Measurements from ENCODE around the gene RIBC2.

Gene RIBC2

DNA sequence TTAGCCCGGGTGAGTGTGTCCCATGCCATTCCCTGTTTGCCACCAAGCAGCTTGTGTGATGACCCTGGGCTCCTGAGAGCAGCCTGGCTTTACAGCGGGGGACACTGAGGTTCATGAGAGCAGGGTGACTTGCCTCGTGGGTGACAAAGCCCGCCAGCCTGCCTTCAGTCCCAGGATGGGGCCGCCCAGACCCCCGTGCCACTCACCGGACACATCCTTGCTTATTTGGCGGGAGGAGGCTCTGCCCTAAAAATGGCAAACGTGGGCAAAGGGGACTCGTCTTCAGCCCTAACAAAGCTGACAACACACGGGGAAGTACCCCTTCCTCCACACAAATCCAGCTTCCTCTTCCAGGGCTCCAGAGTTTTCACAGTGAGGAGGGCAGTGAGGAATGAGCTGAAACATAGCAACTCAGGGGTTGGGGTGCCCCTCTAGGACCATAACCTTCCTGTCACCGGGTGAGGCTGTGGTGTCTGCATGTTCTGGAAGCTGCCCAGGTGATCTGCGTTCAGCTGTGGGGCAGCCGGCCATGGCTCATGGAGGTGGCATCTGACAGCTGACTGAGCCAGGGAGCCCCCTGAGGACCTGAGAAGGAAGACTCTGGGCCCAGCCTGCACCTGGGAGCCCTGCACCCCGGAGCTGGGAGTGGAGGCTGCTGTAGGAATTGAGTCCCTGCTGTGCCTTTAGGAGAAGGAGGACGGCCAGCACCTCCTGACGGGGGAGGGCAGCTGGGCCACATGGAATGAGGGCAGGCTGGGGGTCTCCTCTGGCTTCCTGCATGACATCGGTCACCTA, 16.7 kb downstream of the RIBC2 start:
- Histone ChIP-seq H3K9me2 (ENCODE audit: low read depth, low read length) (no peaks in the 10 kb centered on the region), H3K9me3 (ENCODE audit: low read length) (no peaks in the 10 kb centered on the region), H3K4me2 (ENCODE audit: low read length) (no peak overlapping the region), H3K27ac (ENCODE audit: low read depth, low read length, poor library complexity, severe bottlenecking) (no peak overlapping the region), H3K4me3 (ENCODE audit: low read depth, low read length, poor library complexity, severe bottlenecking) (no peak overlapping the region), H3K79me2 (ENCODE audit: insufficient read depth, low read length) (no peaks in the 10 kb centered on the region), H3K9ac (ENCODE audit: low read length) (no peak overlapping the region), H3K4me1 (ENCODE audit: insufficient read depth, low read length, severe bottlenecking) (no peaks in the 10 kb centered on the region), H3F3A (ENCODE audit: insufficient read depth, low read length) (no peaks in the 10 kb centered on the region), H3K27me3 (ENCODE audit: insufficient read depth, low read length) (no peaks in the 10 kb centered on the region; the same call in 1 of the 2 replicates), H3K36me3 (ENCODE audit: insufficient read depth, low read length) (peaks cover 3% of the 10 kb centered on the region), H2AFZ (ENCODE audit: low read length) (no peak overlapping the region), H4K20me1 (ENCODE audit: insufficient read depth, low read length) (no peaks in the 10 kb centered on the region)
- TF ChIP-seq EZH2 (IDR thresholded peaks at IDR 0.05; ENCODE audit: borderline replicate concordance, low read length), result no peak
- TF ChIP-seq, protein P1, sequence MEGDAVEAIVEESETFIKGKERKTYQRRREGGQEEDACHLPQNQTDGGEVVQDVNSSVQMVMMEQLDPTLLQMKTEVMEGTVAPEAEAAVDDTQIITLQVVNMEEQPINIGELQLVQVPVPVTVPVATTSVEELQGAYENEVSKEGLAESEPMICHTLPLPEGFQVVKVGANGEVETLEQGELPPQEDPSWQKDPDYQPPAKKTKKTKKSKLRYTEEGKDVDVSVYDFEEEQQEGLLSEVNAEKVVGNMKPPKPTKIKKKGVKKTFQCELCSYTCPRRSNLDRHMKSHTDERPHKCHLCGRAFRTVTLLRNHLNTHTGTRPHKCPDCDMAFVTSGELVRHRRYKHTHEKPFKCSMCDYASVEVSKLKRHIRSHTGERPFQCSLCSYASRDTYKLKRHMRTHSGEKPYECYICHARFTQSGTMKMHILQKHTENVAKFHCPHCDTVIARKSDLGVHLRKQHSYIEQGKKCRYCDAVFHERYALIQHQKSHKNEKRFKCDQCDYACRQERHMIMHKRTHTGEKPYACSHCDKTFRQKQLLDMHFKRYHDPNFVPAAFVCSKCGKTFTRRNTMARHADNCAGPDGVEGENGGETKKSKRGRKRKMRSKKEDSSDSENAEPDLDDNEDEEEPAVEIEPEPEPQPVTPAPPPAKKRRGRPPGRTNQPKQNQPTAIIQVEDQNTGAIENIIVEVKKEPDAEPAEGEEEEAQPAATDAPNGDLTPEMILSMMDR (IDR thresholded peaks at IDR 0.05; ENCODE audit: low read length), result no peak

DNA sequence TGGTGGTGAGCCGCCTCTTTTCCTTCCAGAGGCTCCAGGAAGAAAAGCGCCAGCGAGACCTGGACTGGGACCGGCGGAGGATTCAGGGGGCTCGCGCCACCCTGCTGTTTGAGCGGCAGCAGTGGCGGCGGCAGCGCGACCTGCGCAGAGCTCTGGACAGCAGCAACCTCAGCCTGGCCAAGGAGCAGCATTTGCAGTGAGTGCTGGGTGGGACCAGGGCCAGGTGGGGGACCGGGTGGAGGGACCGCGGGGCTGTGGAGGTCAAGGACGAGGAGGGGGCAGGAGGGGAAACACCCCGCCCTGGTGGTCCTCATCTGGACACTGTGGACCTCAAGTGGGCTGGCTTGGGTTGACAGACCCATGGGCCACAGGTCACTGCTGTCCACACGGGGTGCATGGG, 17.4 kb downstream of the RIBC2 start:
- Histone ChIP-seq H3K9ac (ENCODE audit: low read length) (no peak overlapping the region), H2AFZ (ENCODE audit: low read length) (no peak overlapping the region), H3K27ac (ENCODE audit: low read depth, low read length, poor library complexity, severe bottlenecking) (no peak overlapping the region), H3K9me2 (ENCODE audit: low read depth, low read length) (no peaks in the 10 kb centered on the region), H3K36me3 (ENCODE audit: insufficient read depth, low read length) (peaks cover 3% of the 10 kb centered on the region), H3K4me3 (ENCODE audit: low read depth, low read length, poor library complexity, severe bottlenecking) (no peak overlapping the region), H4K20me1 (ENCODE audit: insufficient read depth, low read length) (no peaks in the 10 kb centered on the region), H3K79me2 (ENCODE audit: insufficient read depth, low read length) (no peaks in the 10 kb centered on the region), H3K4me2 (ENCODE audit: low read length) (no peak overlapping the region), H3K9me3 (ENCODE audit: low read length) (no peaks in the 10 kb centered on the region), H3F3A (ENCODE audit: insufficient read depth, low read length) (no peaks in the 10 kb centered on the region), H3K27me3 (ENCODE audit: insufficient read depth, low read length) (no peaks in the 10 kb centered on the region; the same call in 1 of the 2 replicates), H3K4me1 (ENCODE audit: insufficient read depth, low read length, severe bottlenecking) (no peaks in the 10 kb centered on the region)
- no peak for TF ChIP-seq EZH2 (IDR thresholded peaks at IDR 0.05; ENCODE audit: borderline replicate concordance, low read length)
- TF ChIP-seq, protein P1 (IDR thresholded peaks at IDR 0.05; ENCODE audit: low read length), result no peak

DNA sequence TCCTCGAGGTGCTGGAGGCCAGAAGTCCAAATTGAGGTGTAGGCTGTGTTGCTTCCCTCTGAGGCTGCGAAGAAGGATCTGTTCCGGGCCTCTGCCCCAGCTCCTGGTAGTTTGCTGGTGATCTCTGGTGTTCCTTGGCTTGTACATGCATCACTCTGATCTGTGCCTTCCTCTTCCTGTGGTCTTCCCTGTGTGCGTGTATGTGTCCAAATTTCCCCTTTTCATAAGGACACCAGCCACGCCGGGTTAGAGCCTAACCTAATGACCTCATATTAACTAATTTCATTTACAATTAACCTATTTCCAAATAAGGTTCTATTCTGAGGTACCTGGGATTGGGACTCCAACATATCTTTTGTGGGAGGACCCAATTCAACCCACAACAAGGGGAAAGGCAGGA, 21.5 kb downstream of the RIBC2 start:
- H4K20me1 ChIP-seq (ENCODE audit: insufficient read depth, low read length), result no peaks in the 10 kb centered on the region
- TF ChIP-seq, protein P1 (IDR thresholded peaks at IDR 0.05; ENCODE audit: low read length), result no peak
- TF ChIP-seq EZH2 (IDR thresholded peaks at IDR 0.05; ENCODE audit: borderline replicate concordance, low read length), result no peak
- H2AFZ ChIP-seq (ENCODE audit: low read length), result no peak overlapping the region
- no peak overlapping the region for H3K4me3 ChIP-seq (ENCODE audit: low read depth, low read length, poor library complexity, severe bottlenecking)
- no peaks in the 10 kb centered on the region for H3K9me2 ChIP-seq (ENCODE audit: low read depth, low read length)
- H3K79me2 ChIP-seq (ENCODE audit: insufficient read depth, low read length), result no peaks in the 10 kb centered on the region
- H3F3A ChIP-seq (ENCODE audit: insufficient read depth, low read length), result no peaks in the 10 kb centered on the region
- H3K9ac ChIP-seq (ENCODE audit: low read length), result no peak overlapping the region
- no peaks in the 10 kb centered on the region for H3K4me1 ChIP-seq (ENCODE audit: insufficient read depth, low read length, severe bottlenecking)
- no peak overlapping the region for H3K27ac ChIP-seq (ENCODE audit: low read depth, low read length, poor library complexity, severe bottlenecking)
- H3K4me2 ChIP-seq (ENCODE audit: low read length), result no peak overlapping the region
- H3K36me3 ChIP-seq (ENCODE audit: insufficient read depth, low read length), result no peaks in the 10 kb centered on the region
- no peaks in the 10 kb centered on the region for H3K27me3 ChIP-seq (ENCODE audit: insufficient read depth, low read length)
- no peaks in the 10 kb centered on the region for H3K9me3 ChIP-seq (ENCODE audit: low read length)

Data from OCI-LY1 (cell line).